H1 (cell line): ENCODE results near the gene SMIM44.

Experiments
- CEBPB ChIP-seq: IDR thresholded peaks from 2 replicates; pipeline ENCODE4 v1.6.1; 2012; ENCODE audit warnings: low read depth, low read length
- EP300 ChIP-seq, 2 experiments: IDR thresholded peaks; 1 replicate in 1 of 2; 2 replicates in 1 of 2; pipeline ENCODE4 v1.6.1; 2011 to 2012; ENCODE audit warnings: low read depth in 2 of 2, low read length in 2 of 2, mild to moderate bottlenecking in 2 of 2, borderline replicate concordance in 1 of 2, inconsistent platforms in 1 of 2, moderate library complexity in 1 of 2
- EZH2 ChIP-seq: fragments of 200-600 bp; sonication (generic); IDR thresholded peaks from 2 replicates; pipeline ENCODE4 v1.7.1; 2012; ENCODE audit warnings: low read depth, mild to moderate bottlenecking, moderate library complexity, low read length, inconsistent platforms; ENCODE audit not compliant: severe bottlenecking
- GABPA ChIP-seq: IDR thresholded peaks from 2 replicates; pipeline ENCODE4 v1.6.1; 2011; ENCODE audit warnings: mild to moderate bottlenecking, low read length, moderate library complexity, borderline replicate concordance; ENCODE audit not compliant: insufficient read depth
- KDM1A ChIP-seq: fragments of 200-600, 300-600 bp; sonication (generic); IDR thresholded peaks from 2 replicates; pipeline ENCODE4 v1.7.1; 2016; ENCODE audit warnings: mild to moderate bottlenecking, low read length, borderline replicate concordance
- NRF1 ChIP-seq: IDR thresholded peaks from 2 replicates; pipeline ENCODE4 v1.6.1; 2011; ENCODE audit warnings: mild to moderate bottlenecking, low read depth, low read length, improper control_type of control experiment
- POLR2A ChIP-seq, 2 experiments: IDR thresholded peaks; 1 replicate in 1 of 2; 2 replicates in 1 of 2; pipeline ENCODE4 v1.6.1; 2011; ENCODE audit warnings: low read depth in 2 of 2, low read length in 2 of 2, mild to moderate bottlenecking in 2 of 2; ENCODE audit errors: control extremely low read depth in 1 of 2
- TAF1 ChIP-seq: IDR thresholded peaks from 2 replicates; pipeline ENCODE4 v1.6.1; 2011; ENCODE audit warnings: mild to moderate bottlenecking, low read depth, low read length
- YY1 ChIP-seq: IDR thresholded peaks from 2 replicates; pipeline ENCODE4 v1.6.1; 2011; ENCODE audit warnings: low read depth, mild to moderate bottlenecking, low read length
- TF ChIP-seq, protein P1 (sequence below), 3 experiments: IDR thresholded peaks; 1 replicate in 2 of 3; 2 replicates in 1 of 3; pipeline versions ENCODE4 v1.5.1 to v1.6.1; 2011; ENCODE audit warnings: low read length in 3 of 3, mild to moderate bottlenecking in 3 of 3, inconsistent platforms in 2 of 3, low read depth in 1 of 3, moderate library complexity in 1 of 3; ENCODE audit not compliant: insufficient read depth in 1 of 3; ENCODE audit errors: control extremely low read depth in 1 of 3

- TF ChIP-seq EZH2 (no peak), POLR2A (IDR thresholded peaks at IDR 0.05; ENCODE audit: control extremely low read depth in 1 of 2, low read depth in 2 of 2, low read length in 2 of 2) (no peak), GABPA (no peak), TAF1 (no peak), KDM1A (no peak), CEBPB (no peak), NRF1 (no peak), EP300 (IDR thresholded peaks at IDR 0.05; ENCODE audit: borderline replicate concordance in 1 of 2, low read depth in 2 of 2, low read length in 2 of 2) (no peak), YY1 (no peak)
- TF ChIP-seq, protein P1, sequence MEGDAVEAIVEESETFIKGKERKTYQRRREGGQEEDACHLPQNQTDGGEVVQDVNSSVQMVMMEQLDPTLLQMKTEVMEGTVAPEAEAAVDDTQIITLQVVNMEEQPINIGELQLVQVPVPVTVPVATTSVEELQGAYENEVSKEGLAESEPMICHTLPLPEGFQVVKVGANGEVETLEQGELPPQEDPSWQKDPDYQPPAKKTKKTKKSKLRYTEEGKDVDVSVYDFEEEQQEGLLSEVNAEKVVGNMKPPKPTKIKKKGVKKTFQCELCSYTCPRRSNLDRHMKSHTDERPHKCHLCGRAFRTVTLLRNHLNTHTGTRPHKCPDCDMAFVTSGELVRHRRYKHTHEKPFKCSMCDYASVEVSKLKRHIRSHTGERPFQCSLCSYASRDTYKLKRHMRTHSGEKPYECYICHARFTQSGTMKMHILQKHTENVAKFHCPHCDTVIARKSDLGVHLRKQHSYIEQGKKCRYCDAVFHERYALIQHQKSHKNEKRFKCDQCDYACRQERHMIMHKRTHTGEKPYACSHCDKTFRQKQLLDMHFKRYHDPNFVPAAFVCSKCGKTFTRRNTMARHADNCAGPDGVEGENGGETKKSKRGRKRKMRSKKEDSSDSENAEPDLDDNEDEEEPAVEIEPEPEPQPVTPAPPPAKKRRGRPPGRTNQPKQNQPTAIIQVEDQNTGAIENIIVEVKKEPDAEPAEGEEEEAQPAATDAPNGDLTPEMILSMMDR (IDR thresholded peaks at IDR 0.05; ENCODE audit: control extremely low read depth in 1 of 3, insufficient read depth in 1 of 3, low read depth in 1 of 3, low read length in 3 of 3): no peak
Observed at GRCh38 chr19:3454656-3455392, 28.4 kb downstream of the SMIM44 start.
